HT1080 (cell line): ENCODE measurements around the gene TULP1. TPM values are rescaled to one million over a fixed set of nuclear protein-coding genes. Genes with fewer than 3 reads are reported as not detected.

Source experiments
- DNase-seq: peaks from one replicate; pipeline ENCODE4 v3.0.0-alpha.2; 2015; ENCODE audit warnings: low read depth
- small RNA-seq: library from RNA; depleted of rRNA; stranded (forward); fragments of <200 nt; gene quantifications from one replicate; pipeline ENCODE3, GENCODE V24; 2014
- total RNA-seq: library from RNA; depleted of rRNA; stranded (reverse); fragments of >200 nt; shearing (Covaris generic); gene quantifications from 2 replicates; pipeline ENCODE4 v1.2.3, GENCODE V29; 2014; rRNA removed

Gene TULP1
- total RNA-seq, 1 experiment from 2014 or later, result not detected

DNA sequence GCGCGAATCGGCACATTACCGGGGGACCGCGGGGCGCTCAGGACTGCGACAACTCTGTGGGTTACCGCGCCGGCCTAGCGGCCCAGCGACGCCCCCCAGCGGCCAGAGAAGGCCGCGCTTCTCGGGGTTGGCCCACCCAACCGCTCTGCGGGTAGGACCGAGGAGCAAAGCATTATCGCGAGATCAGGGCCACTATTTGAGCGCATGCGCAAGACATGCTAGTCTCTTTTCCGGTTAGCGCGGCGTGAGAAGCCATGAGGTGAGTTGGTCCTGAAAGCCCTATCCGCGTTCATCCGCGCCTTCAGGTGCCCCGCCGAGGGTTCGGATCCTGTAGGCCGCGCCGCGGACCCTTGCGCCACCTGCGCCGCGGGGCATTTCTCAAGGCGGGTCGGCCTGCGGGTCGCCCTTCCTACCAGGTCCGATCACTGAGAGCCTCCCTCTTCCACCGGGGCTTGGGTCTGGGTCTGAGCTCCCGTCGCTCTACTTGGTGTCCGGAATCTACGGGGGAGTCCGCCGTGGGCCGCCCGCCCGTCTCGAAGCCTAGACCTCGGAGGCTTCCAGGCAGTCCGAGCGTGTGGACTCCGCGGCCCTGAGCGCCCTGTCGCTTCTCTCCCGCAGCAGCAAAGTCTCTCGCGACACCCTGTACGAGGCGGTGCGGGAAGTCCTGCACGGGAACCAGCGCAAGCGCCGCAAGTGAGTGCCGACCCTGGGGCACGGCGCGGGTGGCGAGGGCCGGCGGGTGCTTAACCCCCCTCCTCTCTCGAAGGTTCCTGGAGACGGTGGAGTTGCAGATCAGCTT lies 44.3 kb downstream of the TULP1 start, which contains the start of gene RPL10A:
Gene RPL10A (plus strand): TSS at position 221 of the 799 bp plus-strand sequence. CDS start 34 bp downstream, at position 255.
- peak; percentile 92 for DNase-seq

DNA sequence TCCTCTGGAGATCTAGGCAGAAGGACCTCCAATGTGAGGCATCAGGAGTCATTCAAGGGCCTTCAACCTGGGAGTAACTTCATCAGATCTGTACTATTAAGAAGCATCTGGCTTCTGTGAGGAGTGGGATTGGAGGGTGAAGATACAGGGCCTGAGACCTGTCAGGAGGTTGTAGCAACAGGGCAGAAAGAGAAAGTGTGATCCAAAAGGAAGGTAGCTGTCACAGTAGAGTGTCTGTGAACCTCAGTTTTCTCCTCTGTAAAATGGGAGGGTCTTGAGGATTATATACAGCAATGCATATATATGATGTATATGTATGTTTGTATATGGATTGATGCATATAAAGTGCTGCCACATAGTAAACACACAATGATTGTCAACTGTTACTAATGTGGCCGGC lies 47.0 kb downstream of the TULP1 start:
- DNase-seq, result no peak

DNA sequence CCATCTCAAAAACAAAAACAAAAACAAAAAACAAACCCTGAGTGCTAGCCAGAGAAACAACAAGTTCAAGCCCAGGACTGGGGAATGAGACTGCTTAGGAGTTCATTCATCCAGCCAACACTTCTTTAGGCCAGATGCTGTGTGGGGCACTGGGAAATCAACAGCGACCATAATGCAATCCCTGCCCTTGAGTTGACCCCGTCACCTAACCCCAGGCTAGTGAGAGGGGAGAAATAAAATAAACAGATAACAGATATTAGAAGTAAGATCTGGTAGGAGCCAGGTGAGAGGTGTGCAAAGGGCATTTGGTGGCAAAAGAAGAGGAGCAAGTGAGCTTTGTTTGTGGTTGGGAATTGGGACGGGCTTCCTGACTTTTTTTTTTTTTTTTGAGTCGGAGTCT lies 49.4 kb downstream of the TULP1 start:
- no peak for DNase-seq

DNA sequence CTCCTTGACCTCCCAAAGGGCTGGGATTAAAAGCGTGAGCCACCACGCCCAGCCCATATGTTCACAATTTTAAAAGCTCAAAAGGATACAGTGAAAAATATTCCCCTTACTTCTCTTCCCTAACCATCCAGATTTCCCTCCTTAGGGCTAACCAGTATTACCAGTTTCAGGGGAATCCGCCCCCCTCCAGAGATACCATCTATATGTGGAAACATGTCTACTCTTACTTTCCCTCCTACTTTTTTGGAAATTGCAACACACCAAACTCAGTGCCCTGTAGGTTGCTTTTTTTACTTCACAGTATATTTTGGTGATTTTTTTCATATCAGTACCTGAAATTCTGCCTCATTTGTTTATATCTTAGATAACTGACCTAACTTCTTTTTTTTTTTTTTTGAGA lies 51.4 kb downstream of the TULP1 start:
- no peak for DNase-seq

DNA sequence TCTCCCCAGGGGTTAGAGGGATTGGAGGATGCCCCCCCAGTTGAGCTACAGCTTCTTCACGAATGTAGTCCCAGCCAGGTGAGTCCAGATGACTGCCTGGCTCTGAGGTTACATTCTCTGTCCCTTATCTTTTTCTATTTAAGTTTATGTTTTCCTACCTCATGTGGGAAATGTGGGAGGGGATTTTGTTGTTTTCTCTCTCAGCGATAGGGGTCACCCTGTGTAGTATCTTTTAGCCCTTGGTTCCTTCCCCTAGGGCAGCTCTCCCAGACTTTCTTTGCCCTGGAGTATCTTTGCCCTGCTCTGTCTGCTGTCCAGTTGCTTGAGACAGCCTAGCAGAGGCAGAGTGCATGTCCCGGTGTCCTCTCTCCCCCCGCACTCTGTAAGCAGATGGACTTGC lies 54.8 kb downstream of the TULP1 start:
- DNase-seq, result no peak

DNA sequence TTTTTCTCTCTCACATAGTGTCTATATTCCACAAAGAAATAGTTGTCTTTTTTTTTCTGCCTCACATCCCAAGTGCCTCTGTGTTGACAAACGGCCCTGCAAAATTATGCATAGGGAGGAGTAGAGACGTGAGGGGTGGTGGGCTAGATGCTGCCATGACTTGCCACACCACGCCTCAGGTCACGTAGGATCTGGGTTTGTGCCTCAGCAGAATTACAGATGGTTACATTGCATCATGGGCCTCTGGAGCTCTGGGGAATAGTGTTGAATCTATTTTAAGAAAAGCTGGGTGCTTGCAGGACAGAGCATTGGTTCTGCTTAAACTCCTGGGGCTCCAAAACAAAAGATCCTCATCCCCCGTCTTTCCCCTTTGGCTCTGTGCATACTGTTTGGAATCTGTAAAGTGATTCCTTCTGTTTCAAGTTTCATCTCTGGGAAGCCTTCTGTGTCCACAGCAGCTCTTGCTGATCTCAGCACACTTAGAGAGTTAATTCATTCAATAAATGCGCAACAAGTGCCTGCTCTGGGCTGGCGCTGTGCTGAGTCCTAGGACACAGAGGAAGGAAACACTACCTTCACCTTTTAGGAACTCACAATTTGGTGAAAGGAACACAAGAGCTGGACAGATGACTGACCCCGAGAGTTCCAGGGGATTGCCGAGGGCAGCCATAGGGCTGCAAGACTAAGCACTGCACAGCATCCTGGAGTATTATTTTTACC lies 58.1 kb downstream of the TULP1 start:
- no peak for DNase-seq

DNA sequence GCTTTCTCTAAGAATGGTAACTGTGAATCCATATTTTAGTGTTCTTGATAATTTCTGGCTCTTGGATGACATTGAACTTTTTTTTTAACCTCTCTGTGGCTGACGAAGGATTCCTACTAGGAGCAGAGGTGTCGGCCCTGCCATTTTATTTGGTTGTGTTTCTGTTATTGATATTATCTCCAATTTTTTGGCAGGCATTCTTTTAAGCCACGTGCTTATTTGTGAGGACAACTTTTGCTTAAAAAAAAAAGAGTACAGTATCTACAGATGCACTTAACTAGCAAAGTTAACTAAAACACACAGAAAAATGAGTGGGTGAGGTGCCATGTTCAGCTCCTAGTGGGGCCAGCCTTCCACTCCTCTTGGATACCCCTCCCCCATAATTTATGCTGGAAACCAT lies 59.5 kb downstream of the TULP1 start:
- no peak for DNase-seq

DNA sequence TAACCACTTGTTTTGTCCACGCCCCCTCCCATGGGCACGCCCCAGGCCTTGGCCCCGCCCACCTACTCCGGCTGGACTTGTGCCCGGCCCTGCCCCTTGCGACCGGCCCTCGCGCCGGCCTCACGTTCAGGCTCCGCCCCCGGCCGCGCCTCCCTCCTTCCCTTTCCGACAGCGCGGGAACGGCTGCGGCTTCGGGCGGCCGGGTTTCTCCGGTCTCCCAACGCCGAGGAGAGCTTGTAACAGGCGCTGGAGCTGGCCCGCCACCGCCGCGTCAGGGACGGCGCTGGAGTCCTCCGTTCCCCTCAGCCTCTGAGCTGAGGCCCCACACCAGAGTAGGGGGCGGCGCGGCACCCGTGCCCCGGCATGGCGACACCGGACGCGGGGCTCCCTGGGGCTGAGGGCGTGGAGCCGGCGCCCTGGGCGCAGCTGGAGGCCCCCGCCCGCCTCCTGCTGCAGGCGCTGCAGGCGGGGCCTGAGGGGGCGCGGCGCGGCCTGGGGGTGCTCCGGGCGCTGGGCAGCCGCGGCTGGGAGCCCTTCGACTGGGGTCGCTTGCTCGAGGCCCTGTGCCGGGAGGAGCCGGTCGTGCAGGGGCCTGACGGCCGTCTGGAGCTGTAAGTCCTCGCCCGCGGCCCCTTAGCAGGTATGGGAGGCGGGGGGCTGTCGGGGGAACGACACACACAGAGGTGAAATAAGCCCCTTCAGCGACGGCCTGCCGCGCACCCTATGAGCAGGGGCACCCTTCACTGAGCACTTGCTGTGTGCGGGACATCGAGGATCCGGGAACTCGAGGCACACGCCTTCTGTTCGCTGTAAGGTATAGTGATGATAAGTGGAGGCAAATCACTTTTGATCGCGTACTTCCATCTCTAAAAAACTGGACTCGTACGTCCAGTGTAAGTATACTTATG lies 60.3 kb downstream of the TULP1 start, which contains the start of gene FANCE:
Gene FANCE (plus strand): TSS at position 156 of the 908 bp plus-strand sequence. CDS start 208 bp downstream, at position 364.
- DNase-seq, result peak; percentile 86

DNA sequence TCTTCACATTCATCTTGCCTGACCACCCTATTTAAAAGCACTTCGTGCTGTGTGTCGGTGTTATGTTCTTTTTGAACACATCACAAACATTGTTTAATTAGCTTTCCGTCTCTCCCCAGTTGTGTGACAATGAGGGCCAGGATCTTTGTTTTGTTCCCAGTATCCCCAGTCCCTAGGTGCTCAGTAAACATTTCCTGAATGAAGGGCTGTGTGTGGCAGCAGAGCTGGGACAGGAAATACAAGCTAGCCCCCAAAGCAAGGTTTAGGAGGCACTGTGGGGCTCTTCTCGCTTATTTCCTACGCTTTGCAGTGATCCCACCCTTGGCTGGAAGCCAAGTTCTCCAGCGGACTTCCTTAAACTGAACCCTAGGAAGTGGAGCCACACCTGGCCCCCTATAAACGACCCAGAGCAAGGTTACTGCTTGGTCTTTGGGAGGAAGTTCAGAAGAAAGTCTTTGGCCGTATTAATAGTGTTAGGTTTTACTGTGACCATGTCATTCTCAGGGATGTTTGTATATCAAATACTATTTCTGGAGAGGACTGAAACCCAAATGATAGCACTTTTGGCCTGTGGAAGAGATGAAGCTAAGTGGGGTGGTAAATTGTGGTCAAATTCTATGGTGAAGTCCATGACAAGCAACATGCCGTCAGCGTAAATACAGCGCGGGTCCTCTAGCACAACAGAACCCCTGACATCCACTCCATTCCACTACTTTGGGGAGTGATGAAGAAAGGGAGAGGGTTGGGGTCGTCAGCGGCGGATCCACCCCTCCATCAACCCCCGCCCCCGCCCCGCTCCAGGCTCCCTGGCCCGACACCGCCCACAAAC lies 61.1 kb downstream of the TULP1 start:
- no peak for DNase-seq

DNA sequence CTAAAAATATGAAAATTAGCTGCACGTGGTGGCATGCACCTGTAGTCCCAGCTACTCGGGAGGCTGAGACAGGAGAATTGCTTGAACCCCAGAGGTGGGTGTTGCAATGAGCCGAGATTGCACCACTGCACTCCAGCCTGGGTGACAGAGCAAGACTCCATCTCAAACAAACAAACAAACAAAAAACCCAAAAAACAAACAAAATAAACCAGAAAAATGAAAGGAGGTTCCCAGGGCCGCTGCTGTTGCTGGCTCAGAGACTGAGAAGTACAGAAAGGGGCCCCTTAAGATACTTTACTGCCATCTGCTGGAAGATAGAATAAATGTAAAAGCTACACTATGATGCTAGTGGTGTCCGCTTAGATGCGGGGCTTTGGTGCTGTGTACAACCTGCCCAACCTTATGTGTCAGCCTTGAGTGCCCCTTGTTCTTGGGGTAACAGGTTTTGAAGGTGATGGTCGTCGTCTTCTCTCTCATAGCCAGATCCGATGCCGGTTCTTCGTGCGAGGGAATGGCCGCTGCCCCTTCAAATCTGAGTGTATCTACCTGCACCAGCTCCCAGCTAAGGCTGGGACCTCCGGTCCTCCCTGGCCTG lies 63.3 kb downstream of the TULP1 start:
- DNase-seq, result peak; percentile 60

DNA sequence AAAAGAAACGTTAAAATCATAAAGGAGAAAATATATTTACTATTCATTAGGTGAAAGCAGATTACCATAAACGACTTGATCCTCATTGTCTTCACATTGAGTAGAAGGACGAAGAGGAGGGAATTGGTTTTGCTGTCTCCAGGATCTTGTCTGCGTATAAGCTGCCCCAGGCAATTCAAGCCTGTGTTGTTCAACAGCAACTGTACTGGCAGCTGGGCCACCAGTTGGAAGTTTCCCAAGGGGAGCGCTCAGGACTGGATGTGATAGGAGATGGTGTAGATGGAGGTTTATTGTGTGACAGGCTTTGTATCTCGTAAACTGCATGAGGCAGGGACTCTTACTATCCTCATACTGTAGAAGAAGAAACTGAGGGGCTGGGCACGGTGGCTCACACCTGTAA lies 64.5 kb downstream of the TULP1 start:
- DNase-seq, result no peak

Small RNAs within 50 kb of the gene (small RNA-seq; reads per million reads assigned to genes)
- gene MIR7111, result not detected

Other genes with a start within 250 kb of the TULP1 start
- gene DEF6, start 215.1 kb downstream of the TULP1 start, total RNA-seq, result 8.9 and 9.1 TPM in 2 replicates
- 11.1 and 13.4 TPM in 2 replicates for gene PPARD, start 170.3 kb downstream of the TULP1 start, total RNA-seq
- gene FANCE, start 60.6 kb downstream of the TULP1 start, total RNA-seq, result 15.5 and 16.0 TPM in 2 replicates
- 2,516 and 3,111 TPM in 2 replicates for gene RPL10A, start 44.5 kb downstream of the TULP1 start, total RNA-seq
- 3.8 and 3.9 TPM in 2 replicates for gene TEAD3, start 15.8 kb downstream of the TULP1 start, total RNA-seq
- 9.3 and 15.2 TPM in 2 replicates for gene FKBP5, start 176.0 kb upstream of the TULP1 start, total RNA-seq
- not detected in 2 replicates for gene ARMC12, start 224.1 kb upstream of the TULP1 start, total RNA-seq